Measurements from ENCODE around the gene BRD3. TPM values are rescaled to one million over a fixed set of nuclear protein-coding genes. Genes with fewer than 3 reads are reported as not detected.
A peak's percentile ranks its signal among the peaks of the same experiment; 100 is the strongest.

BRD3 gene
- total RNA-seq, 4 donors from 2014 or later: 13.7 to 39.9 (median 18.7) TPM

DNA sequence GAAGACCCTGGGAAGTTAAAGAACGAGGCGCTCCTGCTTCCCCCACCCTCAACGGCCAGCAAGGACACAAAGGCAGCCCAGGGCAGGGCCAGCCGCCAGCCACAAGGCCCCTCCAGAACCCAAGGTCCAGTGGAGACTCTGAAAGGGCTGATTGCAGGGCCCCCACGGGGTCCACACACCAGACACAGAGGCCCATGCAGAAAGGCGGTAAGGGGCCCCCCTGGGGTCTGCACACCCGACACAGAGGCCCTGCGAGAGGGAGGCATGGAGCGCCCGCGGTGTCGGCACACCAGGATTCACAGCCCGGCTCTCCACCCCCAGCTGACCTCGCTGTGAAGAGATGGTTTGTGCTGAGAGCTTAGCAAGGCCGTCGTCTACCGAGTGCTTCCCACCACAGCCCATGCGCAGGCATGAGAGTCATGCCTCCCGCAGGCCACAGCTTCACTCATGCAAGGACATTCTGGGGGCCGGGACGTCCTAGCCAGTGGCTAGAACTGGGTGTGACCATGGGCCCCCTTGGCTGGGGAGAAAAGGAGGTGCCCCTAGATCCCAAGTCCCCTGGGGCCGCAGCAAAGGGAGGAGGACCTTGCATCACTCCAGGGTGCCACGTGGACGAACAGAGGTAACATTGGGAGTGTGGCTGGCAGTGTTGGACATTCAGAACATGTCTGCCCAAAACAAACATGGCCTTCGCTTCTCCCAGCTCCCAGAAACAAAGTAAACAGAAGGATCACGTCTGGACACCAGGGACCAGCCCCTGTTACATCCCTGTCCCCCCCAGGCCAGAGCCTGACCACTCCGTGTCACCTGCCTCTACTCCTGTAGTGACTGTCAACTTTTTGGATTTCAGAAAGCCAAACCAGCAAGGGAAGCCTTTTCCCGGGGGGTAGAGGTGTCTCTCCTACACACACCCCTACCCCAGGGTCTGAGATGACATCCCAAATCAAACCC, 9.8 kb downstream of the BRD3 start:
- ATAC-seq (ENCODE audit: low FRiP score) (no peak), DNase-seq (ENCODE audit: low spot score) (no peak)
- TF ChIP-seq, protein P1, sequence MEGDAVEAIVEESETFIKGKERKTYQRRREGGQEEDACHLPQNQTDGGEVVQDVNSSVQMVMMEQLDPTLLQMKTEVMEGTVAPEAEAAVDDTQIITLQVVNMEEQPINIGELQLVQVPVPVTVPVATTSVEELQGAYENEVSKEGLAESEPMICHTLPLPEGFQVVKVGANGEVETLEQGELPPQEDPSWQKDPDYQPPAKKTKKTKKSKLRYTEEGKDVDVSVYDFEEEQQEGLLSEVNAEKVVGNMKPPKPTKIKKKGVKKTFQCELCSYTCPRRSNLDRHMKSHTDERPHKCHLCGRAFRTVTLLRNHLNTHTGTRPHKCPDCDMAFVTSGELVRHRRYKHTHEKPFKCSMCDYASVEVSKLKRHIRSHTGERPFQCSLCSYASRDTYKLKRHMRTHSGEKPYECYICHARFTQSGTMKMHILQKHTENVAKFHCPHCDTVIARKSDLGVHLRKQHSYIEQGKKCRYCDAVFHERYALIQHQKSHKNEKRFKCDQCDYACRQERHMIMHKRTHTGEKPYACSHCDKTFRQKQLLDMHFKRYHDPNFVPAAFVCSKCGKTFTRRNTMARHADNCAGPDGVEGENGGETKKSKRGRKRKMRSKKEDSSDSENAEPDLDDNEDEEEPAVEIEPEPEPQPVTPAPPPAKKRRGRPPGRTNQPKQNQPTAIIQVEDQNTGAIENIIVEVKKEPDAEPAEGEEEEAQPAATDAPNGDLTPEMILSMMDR (IDR thresholded peaks at IDR 0.05): no peak

DNA sequence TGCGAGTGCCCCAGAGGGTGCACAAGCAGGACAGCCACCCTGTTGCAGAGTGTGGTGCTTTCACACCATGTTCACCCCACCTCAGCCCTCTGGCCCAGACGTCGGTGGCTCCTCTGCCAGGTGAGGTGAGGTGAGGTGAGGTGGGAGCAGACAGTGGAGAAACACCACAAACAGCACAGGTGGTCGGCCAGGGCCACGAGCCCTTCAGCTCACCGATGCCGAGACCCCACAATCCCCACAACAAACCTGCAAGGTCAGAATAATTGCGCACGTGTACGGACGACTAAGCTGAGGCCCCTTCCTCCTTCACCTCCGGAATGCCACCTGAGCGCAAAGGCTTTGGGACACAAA, 10.5 kb downstream of the BRD3 start:
- ATAC-seq (ENCODE audit: low FRiP score): no peak

DNA sequence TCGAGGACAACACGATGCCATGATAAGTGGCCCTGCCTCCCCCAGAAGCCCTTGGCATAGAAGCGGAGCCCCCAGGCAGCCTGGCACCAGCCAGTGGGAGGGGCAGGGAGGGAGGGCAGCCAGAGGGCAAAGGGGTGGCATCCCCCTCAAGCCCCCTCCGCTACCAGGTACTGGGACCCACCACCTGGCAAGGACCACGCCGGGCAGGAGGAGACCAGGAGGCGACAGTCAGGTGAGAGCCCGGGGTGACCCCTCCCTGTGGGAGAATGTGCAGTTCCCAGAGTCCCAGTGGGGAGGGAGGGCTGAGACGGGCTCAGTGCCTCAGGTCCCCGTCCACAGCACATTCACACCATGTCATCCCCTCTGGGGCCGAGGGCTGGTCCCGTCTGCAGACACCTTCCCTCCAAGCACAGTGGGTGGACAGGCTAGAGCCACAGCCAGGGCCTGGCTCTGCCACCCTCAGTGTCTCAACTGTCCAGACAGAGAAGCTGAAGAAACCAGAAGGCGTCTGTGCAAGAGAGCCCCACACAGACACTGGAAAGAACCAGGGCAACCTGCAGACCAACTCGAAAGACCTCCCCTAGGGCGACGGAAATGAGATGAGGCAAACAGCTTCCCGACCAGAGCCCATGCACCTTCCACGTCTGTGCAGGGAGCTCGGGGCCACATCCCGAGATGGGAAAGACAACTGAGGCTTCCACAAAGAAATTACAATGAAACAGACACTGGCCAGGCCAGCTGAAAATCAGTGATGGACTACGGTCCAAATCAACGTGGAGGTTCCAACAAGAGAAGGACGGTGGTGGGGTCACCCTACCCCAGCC, 11.1 kb downstream of the BRD3 start:
- ATAC-seq (ENCODE audit: low FRiP score): no peak
- no peak for DNase-seq (ENCODE audit: low spot score)
- TF ChIP-seq, protein P1 (IDR thresholded peaks at IDR 0.05): no peak

More for the DNA sequence above, 10.5 kb downstream of the BRD3 start:
- TF ChIP-seq, protein P1 (IDR thresholded peaks at IDR 0.05): no peak
- DNase-seq (ENCODE audit: low spot score): no peak

DNA sequence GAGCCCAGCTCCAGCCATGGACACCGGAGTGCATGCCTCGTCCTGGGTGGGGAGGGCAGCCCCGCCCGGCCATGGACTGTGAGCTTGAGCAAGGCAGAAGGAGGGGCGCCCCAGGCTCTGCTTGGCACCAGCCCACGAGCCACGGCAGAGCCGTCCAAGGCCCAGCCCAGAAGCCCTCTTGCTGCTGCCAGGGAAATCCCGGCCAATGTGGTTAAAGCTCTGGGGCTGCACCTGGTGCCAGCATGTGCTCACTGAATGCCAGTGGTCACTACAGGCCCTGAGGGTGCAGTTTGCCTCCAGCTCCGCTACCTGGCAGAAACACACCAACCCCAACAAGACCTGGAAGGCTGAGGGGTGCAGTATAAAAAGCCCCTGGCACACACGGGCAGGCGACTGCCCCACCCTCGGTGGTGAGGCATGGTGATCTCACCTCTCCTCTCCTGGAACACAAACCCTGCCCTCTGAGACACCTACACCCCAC, 11.8 kb downstream of the BRD3 start:
- DNase-seq (ENCODE audit: low spot score) (no peak), ATAC-seq (ENCODE audit: low FRiP score) (peak; percentile 86)
- TF ChIP-seq, protein P1 (IDR thresholded peaks at IDR 0.05): no peak

DNA sequence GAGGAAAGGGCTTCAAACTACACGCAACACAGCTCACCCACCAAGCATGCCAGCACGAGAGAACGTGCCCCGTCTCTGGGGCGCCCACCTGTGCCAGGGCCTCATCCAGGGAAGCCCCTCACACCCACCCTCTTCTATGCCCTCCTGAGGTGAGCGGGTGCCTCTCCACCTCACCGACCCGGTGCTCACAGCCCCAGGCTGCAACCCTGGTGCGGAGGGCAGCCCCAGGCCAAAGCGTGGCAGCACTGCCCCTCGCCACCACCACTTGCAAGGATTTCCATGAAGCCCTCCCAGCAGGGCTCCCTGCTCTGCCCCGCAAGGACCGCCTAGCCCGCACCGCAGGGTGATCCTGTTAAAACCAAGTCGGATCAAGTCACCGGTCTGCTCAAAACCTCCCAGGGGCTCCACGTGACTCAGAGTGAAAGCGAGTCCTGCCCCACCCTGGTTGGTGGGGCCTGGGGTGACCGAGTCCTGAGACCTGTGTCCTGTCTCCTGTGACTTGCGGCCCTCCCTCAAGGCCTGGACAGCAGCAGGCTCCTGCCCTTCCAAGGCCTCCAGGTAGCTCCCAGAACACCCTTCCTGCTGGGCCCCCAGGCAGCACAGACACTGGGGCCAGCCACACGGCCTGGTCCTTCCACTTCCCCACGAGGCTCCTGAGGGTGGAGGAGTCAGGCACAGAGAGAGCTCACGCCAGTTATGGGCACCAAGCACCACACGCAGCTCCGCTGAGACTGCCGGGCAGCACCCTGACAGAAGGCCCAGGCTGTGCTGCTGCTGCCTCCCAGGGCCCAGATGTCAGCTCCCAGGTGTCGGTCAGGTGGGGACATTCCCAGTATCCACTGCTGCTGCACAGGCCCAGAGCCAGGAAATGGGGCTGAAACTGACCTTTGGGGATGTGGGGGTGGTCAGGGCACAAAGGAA, 12.7 kb downstream of the BRD3 start:
- TF ChIP-seq, protein P1 (IDR thresholded peaks at IDR 0.05): no peak
- DNase-seq (ENCODE audit: low spot score) (no peak), ATAC-seq (ENCODE audit: low FRiP score) (peak; percentile 7)

Measured in omental fat pad (tissue), 4 donors.